HepG2 (cell line): ENCODE measurements around the gene ADCY10. TPM values are rescaled to one million over a fixed set of nuclear protein-coding genes. Genes with fewer than 3 reads are reported as not detected.

Source experiments
- ATAC-seq: fragments of 200-7000 bp; cut with Tn5 transposase; 3 replicates; pipeline ENCODE4 v1.9.1; 2020; ENCODE audit warnings: mild to moderate bottlenecking, moderate library complexity
- BruUV-seq: library from RNA; stranded (reverse); fragments of 400-500 nt; replicated peaks from 2 replicates; lab custom pipeline; 2021; lab: Mats Ljungman, UMichigan
- CTCF ChIA-PET: fragments of 300-600 bp; formaldehyde crosslinking; extraction: SDS; loops from one replicate; lab custom pipeline; 2021; ENCODE audit warnings: low total read pairs, inconsistent platforms, low intra/inter-chr PET ratio; lab: Yijun Ruan, JAX
- POLR2A ChIA-PET: fragments of 350-600 bp; sonication (Branson Sonifier 250); formaldehyde crosslinking; loops from one replicate; lab custom pipeline; 2020; ENCODE audit warnings: antibody characterized with exemption, inconsistent platforms; lab: Yijun Ruan, JAX
- DNase-seq: peaks from one replicate; pipeline ENCODE4 v3.0.0-alpha.2; 2015; ENCODE audit warnings: low spot score
- FAIRE-seq: peaks from 3 replicates; lab custom pipeline; 2011; peaks lifted over from hg19 to GRCh38; lab: Jason Lieb, UNC
- H2AFZ ChIP-seq: one replicate; pipeline ENCODE4 v1.6.1; 2011; ENCODE audit warnings: low read length, inconsistent platforms
- H3K27ac ChIP-seq: fragments of 300-600 bp; 3 replicates; pipeline ENCODE4 v1.8.0; 2011; ENCODE audit warnings: mixed run types, mild to moderate bottlenecking, mixed read lengths, low read length, inconsistent platforms; ENCODE audit not compliant: insufficient read depth; ENCODE audit errors: extremely low read length
- H3K27me3 ChIP-seq, 2 experiments: fragments of 200-600 bp in 1 of 2; 2 replicates in 1 of 2; 3 replicates in 1 of 2; pipeline versions ENCODE4 v1.6.0 to v1.8.0; 2011; ENCODE audit warnings: low read length in 2 of 2, mild to moderate bottlenecking in 2 of 2, moderate library complexity in 2 of 2, inconsistent platforms in 1 of 2; ENCODE audit not compliant: insufficient read depth in 2 of 2, control insufficient read depth in 1 of 2
- H3K36me3 ChIP-seq, 2 experiments: fragments of 200-600 bp in 1 of 2; replicated peaks in 1 of 2; 2 replicates in 1 of 2; 3 replicates in 1 of 2; pipeline versions ENCODE4 v1.5.1 to v1.8.0; 2011; ENCODE audit warnings: low read length in 2 of 2, inconsistent platforms in 1 of 2; ENCODE audit not compliant: insufficient read depth in 2 of 2, control insufficient read depth in 1 of 2
- H3K4me1 ChIP-seq: 2 replicates; pipeline ENCODE4 v1.5.1; 2012; ENCODE audit warnings: low read length, inconsistent platforms; ENCODE audit not compliant: insufficient read depth
- H3K4me2 ChIP-seq: 2 replicates; pipeline ENCODE4 v1.6.0; 2011; ENCODE audit warnings: low read depth, low read length, inconsistent platforms
- H3K4me3 ChIP-seq, 3 experiments: fragments of 200-600 bp in 1 of 3; sonication (generic), shearing (Covaris generic) in 1 of 3; replicated peaks in 1 of 3; 2 replicates each; pipeline ENCODE4 v1.5.1; 2011 to 2016; ENCODE audit warnings: low read length in 3 of 3, inconsistent platforms in 2 of 3, low read depth in 2 of 3, mild to moderate bottlenecking in 2 of 3, control low read depth in 1 of 3, mixed read lengths in 1 of 3; ENCODE audit not compliant: insufficient read depth in 1 of 3
- H3K79me2 ChIP-seq: one replicate; pipeline ENCODE4 v1.6.1; 2011; ENCODE audit warnings: low read length, inconsistent platforms; ENCODE audit not compliant: insufficient read depth
- H3K9ac ChIP-seq: 2 replicates; pipeline ENCODE4 v1.6.0; 2011; ENCODE audit warnings: mild to moderate bottlenecking, low read depth, low read length, inconsistent platforms; ENCODE audit not compliant: insufficient read depth
- H3K9me3 ChIP-seq: 2 replicates; pipeline ENCODE4 v1.5.1; 2012; ENCODE audit warnings: mild to moderate bottlenecking, low read length
- H4K20me1 ChIP-seq: 2 replicates; pipeline ENCODE4 v1.6.0; 2011; ENCODE audit warnings: inconsistent platforms, mild to moderate bottlenecking, low read length, moderate library complexity; ENCODE audit not compliant: insufficient read depth
- CTCF ChIP-seq: sonication (generic); formaldehyde crosslinking; IDR thresholded peaks from 2 replicates; pipeline ENCODE4 v1.5.0; 2020; ENCODE audit warnings: mild to moderate bottlenecking, missing genetic modification reagents, moderate library complexity
- PREB ChIP-seq: sonication (generic); formaldehyde crosslinking; IDR thresholded peaks from 2 replicates; pipeline ENCODE4 v1.4.0; 2020; ENCODE audit warnings: missing genetic modification reagents
- ZSCAN22 ChIP-seq: sonication (generic); formaldehyde crosslinking; IDR thresholded peaks from 2 replicates; pipeline ENCODE4 v1.4.0; 2020; ENCODE audit warnings: mild to moderate bottlenecking, missing genetic modification reagents
- WGBS: methylation state at CpG from one replicate; pipeline ENCODE4 v1.1.6; 2017; ENCODE audit warnings: low lambda C conversion rate; 5-methylcytosine and 5-hydroxymethylcytosine counted together
- in situ Hi-C: cut with HindIII; loops from 2 replicates; pipeline ENCODE4 v1.10.0; 2017; ENCODE audit warnings: low pct_unique_long_range_greater_than_20kb; ENCODE audit not compliant: extremely low pct_ligation_motif_present
- intact Hi-C: fragments of 100-400 bp; cut with micrococcal nuclease; formaldehyde crosslinking; loops from one replicate; pipeline ENCODE4 v1.10.0; 2022; ENCODE audit not compliant: unreplicated experiment
- polyA plus RNA-seq, 8 experiments: library from polyadenylated mRNA; depleted of rRNA in 3 of 8; stranded (reverse) in 7 of 8; unstranded in 1 of 8; fragments of >200 nt; fragmentation: Illumina TruSeq in 4 of 8; extraction: Trizol in 4 of 8; gene quantifications; 2 replicates each; pipeline versions ENCODE4 v1.2.1 to v1.2.3, GENCODE V29; 2011 to 2016; ENCODE audit warnings: low read depth in 4 of 8, missing spikeins in 1 of 8, mixed read lengths in 1 of 8; ENCODE audit not compliant: insufficient read depth in 1 of 8
- total RNA-seq, 5 experiments: library from RNA; depleted of rRNA; stranded (reverse); fragments of >200 nt; fragmentation: Illumina TruSeq; extraction: Trizol; gene quantifications; 2 replicates each; pipeline ENCODE4 v1.2.3, GENCODE V29; 2016; ENCODE audit warnings: low read depth in 1 of 5

The ADCY10 gene
- total and polyA plus RNA-seq, 2 of the 13 experiments (the other 11 are each of a cell fraction or from before 2014, with no cell fraction given), result 0.02 to 0.03 TPM

GRCh38 chr1:167898578-167899222 lies 15.2 kb downstream of the ADCY10 start:
- H3K27me3 ChIP-seq, result no peaks in the 10 kb centered on the region; a peak in 1 of 5 replicates
- POLR2A ChIA-PET, result no interaction called here
- intact Hi-C loops, result no loop called here

More at GRCh38 chr1:167898578-167899222, 15.2 kb downstream of the ADCY10 start:
- CTCF ChIA-PET, result no interaction called here
- WGBS, result 54% methylated on average over 9 of the region's 9 CpGs
- no peak; the same call in 2 of the 3 replicates for ATAC-seq
- BruUV-seq, result no TSS peak
- Histone ChIP-seq H3K9me3 (no peaks in the 10 kb centered on the region), H3K79me2 (no peaks in the 10 kb centered on the region), H3K9ac (no peak overlapping the region), H3K4me2 (no peak overlapping the region), H3K36me3 (no peaks in the 10 kb centered on the region), H3K4me1 (no peaks in the 10 kb centered on the region), H2AFZ (no peak overlapping the region), H3K27ac (no peak overlapping the region), H4K20me1 (no peaks in the 10 kb centered on the region), H3K4me3 (no peak overlapping the region)
- DNase-seq, result no peak
- no peak for TF ChIP-seq CTCF
- no peak for TF ChIP-seq PREB
- TF ChIP-seq ZSCAN22 (CRISPR knock-in tag), result no peak
- in situ Hi-C loops, result no loop called here
- no peak for FAIRE-seq
